GM21390 (cell line): ENCODE data around the gene NELFCD.
"Not testable (repeated sequence)": the region's sequence is repeated elsewhere in the genome, so short reads cannot be mapped to it uniquely, and the experiment has no call there.

Experiments used
- ATAC-seq: cut with Tn5 transposase; IDR thresholded peaks from one replicate; pipeline ENCODE4 v1.9.1; 2021; ENCODE audit not compliant: unreplicated experiment

NELFCD gene, protein sequence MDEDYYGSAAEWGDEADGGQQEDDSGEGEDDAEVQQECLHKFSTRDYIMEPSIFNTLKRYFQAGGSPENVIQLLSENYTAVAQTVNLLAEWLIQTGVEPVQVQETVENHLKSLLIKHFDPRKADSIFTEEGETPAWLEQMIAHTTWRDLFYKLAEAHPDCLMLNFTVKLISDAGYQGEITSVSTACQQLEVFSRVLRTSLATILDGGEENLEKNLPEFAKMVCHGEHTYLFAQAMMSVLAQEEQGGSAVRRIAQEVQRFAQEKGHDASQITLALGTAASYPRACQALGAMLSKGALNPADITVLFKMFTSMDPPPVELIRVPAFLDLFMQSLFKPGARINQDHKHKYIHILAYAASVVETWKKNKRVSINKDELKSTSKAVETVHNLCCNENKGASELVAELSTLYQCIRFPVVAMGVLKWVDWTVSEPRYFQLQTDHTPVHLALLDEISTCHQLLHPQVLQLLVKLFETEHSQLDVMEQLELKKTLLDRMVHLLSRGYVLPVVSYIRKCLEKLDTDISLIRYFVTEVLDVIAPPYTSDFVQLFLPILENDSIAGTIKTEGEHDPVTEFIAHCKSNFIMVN

DNA sequence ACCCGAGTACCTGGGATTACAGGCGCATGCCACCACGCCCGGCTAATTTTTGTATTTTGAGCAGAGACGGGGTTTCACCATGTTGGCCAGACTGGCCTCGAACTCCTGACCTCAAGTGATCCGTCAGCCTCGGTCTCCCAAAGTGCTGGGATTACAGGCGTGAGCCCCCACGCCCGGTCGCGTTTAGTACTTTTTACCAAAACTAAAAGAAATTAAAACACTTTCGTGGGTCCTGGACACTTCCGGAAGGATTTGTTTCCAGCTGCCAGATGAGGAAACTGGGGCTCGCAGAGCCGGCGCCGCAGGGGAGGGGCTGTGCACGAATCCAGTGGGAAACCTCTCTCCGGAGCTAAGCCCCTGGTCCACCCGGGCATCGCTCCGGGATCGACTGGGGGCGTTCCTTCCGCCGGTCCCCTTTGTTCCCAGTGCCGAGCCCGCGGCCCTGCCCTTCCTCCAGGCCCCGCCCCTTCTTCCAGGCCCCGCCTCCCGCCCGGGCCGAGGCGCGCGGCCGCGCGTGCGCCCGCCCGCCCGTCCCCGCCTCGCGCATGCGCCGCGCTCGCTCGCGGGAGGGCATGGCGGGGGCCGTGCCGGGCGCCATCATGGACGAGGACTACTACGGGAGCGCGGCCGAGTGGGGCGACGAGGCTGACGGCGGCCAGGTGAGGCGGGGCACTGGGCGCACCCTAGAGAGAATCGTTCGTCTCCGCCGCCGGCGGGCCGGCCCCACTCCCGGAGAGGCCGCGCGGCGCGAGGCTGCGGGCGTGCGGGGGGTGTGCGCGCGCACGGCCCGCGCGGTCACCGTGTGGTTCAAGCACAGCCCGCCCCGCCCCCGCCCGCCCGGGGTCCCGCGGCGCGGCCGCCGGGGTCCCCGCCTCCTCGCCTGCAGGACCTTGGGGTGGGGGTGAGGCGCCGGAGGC is at the start of gene NELFCD:
TSS of gene NELFCD (plus strand) at position 546 of the 917 bp plus-strand sequence. CDS start at position 600, 54 bp downstream.
- peak; percentile 72 for ATAC-seq

DNA sequence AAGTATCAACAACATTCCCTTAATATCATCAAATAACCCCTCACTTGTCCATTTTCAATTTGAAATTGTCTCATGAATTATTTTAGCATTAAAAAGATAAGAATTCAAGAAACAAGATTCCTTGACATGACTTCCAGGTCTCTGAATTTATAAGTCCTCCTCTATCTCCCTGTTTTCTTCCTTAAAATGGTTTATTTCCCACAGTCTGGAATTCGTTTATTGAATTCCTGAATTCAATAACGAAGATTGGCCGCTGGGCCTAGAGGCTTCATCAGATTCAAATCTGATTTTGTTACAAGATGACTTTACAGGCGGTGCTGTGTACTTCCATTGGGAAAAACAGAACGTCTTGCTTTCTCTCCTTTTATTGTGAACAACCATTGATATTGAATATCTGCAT is 48.9 kb upstream of the NELFCD start:
- ATAC-seq = no peak

DNA sequence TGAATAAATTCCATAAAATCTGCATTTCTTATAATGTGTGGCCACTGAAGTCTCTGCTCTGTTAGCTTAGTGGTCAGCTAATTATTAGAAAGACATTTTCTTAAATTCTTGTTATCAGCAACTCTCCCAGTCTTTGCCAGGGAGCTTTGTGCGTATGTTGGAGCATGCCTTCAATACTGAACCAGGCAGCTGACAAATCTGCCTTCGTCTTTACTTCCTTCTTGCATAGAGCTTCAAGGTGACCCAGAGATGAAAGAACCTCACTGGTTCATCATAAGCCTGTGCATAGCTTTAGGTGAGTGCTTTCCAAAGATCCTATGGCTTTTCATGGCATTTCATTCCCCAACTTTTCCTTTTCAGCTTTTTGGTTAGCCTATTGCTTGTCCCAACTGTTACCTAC is 43.0 kb upstream of the NELFCD start:
- ATAC-seq = no peak

DNA sequence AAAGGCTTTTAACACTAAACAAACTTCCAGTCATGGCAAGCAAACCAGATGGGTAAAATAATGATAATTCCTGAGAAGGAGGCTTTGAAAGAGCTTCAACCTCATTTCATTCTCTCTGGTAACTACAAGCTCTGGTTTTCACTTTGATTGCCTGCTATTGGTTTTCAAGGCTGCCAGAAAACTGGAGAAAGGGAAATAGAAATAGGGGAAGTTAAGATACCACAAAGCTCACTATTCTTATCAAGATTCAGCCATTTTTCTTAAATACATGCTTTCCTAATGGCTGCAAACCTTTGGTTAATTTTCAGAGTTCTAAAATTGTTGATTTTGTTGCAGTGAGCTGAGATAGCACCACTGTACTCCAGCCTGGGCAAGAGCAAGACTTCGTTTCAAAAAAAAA is 42.5 kb upstream of the NELFCD start:
- ATAC-seq = no peak

DNA sequence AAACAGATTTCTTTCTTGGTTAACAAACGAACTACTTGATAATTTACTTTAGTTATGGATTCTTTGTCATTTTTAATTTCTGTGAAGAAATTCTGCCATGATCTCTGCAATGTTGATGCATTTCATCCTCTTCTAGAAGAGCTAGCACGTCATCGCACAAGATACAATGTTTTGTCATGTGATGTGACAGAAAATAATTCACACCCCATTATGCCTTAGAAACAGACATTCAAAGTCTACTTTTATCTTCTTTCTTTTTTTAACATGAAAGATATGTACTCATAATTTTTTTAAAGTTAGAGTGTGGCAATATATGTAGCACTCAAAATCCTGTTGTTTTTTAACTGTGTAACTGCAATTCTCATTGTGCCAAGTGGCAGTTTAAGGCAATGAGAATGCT is 39.6 kb upstream of the NELFCD start:
- ATAC-seq = no peak

DNA sequence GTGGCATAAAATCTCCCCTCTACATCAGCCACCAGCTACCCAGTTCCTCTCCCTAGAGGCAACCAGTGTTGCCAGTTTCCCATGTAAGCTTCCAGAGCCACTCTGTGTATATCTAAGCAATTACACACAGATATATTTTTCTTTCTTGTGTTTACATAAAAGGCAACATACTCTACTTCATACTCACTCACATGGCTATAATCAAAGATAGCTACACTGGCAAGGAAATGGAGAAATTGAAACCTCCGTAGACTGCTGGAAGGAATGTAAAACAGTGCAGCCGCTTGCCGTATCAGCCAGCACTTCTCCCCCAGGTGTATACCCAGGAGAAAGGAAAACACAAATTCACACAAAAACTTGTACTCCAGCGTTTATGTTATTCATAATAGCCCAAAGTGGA is 38.5 kb upstream of the NELFCD start:
- no peak for ATAC-seq

DNA sequence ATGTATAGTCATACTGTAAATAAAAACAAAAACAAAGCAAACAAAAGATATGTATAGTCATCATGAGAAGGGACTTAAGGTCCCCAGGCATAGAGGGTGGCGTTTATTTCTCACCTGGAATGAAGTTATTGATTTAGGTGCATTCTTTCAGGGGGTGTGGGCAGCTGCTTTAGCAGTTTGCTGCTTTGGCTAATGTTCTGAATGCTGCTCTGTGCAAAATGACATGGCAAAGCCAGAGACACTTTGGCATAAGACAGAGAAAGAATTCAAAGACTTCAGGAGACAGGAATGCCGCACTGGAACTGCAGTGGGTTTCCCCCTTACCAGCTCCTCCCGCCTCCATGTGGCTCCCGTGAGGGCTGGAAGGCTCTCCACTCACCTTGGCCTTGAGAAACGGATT is 36.4 kb upstream of the NELFCD start:
- no peak for ATAC-seq

DNA sequence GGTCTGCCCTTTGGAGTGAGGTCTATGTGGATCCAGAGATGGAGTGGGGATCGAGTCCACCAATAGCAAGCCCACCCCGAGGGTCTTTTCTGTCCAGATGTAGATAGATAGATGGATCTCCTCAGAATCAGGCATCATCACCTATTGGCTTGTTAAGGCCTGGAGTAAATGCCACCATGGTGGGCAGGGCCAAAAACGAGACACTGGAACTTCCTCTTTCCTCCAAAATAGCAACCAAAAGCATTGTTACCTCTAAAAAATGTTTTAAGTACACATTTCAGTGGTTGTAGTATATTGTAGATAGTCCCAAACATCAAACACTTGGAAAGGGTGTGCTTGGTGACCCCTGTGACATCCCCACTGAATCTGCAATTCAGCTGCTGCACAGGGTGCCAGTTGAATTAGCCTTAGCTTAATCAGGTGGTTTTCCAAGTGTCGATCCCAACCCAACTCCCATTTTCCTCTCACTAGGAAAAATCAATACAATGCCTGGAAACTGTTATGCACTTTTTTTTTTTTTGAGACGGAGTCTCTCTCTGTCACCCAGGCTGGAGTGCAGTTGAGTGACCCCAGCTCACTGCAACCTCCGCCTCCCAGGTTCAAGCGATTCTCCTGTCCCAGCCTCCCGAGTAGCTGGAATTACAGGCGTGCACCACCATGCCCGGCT is 35.0 kb upstream of the NELFCD start:
- no peak for ATAC-seq

DNA sequence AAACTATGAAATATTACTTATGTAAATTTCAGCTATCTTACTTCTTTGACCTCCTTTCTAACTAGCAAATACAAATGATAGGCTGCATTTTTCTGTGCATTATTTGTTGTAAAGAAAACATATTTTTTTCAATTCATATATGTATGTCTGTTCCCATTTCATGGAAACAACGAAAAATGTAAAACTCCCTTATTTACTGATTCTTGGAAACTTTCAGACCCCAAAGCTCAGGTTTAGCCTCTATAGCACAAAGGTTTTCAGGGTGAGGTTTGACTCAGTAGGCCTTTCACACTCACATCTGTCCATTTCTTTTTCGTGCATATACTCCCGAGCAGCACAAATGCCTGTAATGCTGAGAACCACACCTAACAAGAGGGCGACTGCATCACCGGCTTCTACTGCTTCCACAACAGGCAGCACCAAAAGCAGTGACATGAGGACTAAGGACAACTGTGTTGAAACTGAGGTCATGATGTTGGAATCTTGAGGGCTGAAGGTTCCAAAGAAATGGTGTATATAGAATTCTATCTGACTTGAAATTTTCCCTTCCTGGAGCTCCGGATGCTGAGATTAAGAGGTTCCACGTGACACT is 33.2 kb upstream of the NELFCD start:
- not testable (repeated sequence) for ATAC-seq

DNA sequence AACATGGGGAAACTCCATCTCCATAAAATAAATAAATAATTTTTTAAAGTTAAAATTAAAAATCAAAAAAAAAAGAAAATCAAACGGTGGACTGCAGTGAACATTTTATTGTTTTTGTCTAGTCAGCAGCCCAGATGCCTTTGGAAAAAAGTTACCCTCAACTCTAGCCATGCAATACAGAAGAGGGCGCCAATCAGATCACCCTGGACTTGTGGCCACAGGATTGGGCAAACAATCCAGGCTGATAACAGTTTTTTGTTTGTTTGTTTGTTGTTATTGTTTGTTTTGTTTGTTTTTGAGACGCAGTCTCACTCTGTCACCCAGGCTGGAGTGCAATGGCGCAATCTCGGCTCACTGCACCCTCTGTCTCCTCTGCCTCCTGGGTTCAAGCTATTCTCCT is 30.5 kb upstream of the NELFCD start:
- no peak for ATAC-seq

DNA sequence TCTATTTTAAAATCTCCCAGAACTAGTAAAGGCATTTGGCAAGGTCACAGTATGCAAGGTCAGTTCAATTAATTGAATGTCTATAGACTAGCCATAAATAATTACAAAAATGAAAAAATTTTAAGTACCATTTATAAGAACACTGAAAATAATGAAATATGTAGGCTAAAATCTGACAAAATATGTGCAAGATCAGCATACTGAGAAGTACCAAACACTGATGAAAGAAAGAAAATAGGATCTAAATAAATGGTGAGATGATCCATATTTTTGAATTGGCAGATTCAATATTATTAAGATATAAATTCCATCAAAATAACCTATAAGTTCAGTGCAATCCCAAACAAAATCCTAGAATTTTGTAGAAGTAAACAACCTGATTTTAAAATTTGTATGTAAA is 28.0 kb upstream of the NELFCD start:
- no peak for ATAC-seq

DNA sequence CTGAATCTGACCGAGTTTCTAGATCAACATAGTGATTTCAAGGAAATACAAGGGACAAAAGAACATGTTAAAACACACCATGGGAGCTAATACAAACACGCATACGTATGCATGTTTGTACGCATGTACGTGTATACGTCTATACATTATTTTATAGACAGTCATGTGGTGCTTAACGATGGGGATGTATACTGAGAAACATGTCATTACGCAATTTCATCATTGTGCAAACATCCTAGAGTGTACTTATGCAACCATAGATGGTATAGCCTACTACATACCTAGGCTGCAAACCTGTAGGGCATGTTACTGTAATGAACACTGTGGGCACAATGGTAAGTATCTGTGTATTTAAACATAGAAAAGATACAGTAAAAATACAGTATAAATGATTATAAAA is 25.0 kb upstream of the NELFCD start:
- ATAC-seq = no peak

DNA sequence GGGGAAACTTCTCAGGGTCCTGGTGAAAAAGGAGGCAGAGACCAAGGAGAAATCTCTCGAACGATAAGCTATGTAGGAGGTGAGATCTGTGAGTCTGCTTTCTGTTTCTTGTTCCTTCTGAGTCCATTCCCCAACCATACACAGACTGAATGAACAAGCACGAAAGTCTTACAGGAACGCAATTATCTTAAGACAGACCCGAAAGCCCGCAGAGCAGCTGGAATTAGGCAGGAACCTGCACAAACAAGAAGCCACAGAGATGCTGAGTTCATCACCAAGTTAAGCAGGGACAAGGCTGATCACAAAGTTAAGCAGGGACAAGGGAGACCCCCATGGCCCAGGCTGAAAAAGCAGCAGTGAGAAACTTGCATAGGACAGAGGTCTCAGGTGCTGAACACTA is 21.4 kb upstream of the NELFCD start:
- ATAC-seq = no peak

DNA sequence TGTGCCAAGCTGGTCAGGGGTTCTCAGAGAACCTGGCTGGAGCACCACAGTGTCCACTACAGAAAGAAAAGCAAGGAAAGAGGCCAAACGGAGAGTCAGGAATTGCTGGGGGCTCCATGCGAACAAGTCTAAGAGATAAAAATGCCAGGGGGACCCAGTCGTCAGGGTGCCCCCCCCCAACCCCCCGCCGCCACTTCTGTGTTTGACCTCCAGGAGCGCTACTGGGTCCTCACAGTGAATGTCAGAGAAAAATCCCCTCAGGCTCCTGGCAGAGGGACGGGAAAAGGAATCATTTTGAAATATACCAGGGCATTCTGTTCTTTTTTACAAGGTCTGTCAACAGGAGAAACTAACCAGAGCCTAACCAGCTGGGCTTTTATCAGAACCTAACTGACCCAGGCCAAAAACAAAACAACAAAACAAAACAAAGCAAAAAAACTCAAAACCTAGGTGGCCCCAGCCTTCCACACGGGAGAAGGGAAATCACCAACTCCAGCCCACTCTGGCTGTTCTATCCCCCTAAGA is 17.9 kb upstream of the NELFCD start:
- no peak for ATAC-seq

DNA sequence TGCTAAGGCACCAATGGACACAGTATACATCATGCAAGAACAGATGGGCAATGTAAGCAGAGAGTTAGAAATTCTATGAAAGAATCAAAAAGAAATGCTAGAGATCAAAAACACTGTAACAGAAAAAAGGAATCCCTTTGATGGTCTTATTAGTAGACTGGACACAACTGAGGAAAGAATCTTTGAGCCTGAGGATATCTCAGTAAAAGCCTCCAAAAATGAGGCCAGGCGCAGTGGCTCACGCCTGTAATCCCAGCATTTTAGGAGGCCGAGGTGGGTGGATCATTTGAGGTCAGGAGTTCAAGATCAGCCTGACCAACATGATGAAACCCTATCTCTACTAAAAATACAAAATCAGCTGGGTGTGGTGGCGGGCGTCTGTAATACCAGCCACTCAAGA is 17.1 kb upstream of the NELFCD start:
- not testable (repeated sequence) for ATAC-seq

DNA sequence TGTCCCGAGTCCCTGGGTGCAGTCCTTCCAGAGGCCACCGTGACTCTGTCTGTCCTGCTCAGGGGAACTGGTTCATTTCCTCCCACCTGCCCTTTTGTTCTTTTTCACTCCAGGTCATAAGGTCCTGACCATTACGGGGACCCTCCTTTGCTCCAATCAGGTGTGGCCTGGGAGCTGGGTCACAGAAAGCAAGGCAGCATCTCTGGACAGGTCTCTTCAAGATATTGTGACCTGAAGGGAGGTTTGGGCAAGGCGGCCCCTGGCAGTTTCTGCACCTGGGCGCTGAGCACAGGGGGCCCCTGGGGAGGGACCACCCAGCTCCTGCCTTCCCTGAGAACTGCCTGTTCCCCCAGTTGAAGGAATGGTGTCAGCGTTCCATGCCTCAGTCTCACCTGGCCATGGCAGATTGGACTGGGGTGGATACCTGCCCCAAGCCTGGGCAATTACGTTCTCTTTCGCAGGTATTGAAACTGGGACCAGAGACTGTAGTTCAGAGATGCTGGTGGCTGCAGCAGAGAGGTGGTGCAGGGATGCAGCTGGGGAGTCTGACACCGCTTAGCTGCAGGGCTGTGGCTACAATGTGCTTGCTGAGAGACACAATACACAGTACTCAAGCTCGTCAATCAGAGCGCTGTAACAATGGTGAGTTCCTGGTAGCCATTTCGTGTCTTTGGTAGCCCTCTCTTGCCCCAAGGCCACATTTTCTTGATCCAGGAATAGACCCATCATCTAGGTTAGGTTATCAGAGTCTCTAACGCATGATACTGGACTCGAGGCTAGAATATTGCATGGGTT is 15.6 kb upstream of the NELFCD start:
- ATAC-seq = no peak

DNA sequence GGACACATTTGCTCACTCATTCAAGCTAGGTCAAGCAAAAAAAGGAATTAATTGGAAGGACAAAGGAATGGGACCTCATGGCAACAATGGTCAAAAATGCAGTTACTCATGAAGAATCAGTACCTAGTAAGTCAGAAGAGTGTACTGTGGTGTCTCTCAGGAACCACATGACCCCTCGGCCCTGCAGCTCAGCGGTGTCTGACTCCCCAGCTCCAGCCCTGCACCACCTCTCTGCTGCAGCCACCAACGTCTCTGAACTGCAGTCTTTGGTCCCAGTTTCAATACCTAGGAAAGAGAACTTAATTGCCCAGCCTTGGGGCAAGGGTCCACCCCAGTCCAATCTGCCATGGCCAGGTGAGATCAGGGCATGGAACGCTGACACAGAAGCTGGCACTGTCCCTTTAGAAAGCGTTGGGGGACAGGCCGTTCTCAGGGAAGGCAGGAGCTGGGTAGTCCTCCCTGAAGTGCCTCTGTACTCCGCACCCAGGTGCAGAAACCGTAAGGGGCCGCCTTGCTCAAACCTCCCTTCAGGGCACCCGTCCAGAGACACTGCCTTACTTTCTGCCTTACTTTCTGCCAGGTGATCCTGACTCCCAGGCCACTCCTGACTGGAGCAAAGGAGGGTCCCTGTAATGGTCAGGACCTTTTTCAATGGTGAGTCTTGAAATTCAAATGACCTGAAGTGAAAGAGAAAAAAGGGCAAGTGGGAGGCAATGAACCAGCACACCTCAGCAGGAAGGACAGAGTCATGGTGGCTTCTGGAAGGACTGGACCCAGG is 13.2 kb upstream of the NELFCD start:
- no peak for ATAC-seq

DNA sequence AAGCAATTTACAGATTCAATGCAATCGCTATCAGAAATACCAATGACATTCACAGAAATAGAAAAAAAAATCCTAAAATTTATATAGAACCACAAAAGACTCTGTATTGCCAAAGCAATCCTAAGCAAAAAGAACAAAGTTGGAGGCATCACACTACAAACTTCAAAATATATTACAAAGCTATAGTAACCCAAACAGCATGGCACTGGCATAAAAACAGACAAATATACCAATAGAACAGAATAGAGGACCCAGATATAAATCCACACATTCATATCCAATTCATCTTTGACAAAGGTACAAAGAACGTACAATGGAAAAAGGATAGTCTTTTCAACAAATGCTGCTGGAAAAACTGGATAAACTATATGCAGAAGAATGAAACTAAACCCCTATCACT is 11.6 kb upstream of the NELFCD start:
- no peak for ATAC-seq

DNA sequence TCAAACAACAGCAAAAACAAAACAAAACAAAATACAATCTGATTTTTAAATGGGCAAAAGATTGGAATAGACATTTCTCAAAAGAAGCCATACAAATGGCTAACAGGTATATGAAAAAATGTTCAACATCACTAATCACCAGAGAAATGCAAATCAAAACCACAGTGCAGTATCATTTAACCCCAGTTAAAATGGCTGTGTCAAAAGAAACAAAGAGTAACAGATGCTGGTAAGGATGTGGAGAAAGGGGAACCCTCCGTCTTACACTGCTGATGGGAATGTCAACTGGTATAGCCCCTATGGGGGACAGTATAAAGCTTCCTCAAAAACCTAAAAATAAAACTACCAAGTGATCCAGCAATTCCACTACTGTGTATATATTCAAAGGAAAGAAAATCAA is 10.9 kb upstream of the NELFCD start:
- no peak for ATAC-seq
